ENCODE data around the gene ST14. TPM values are rescaled to one million over a fixed set of nuclear protein-coding genes. Genes with fewer than 3 reads are reported as not detected.

ST14 gene
- polyA plus RNA-seq, 1 of the 3 experiments (the other 2 are of a cell fraction): not detected

- no peak for DNase-seq
- ChIA-PET CTCF (interaction anchor here (1.0 kb wide), 1 partner anchor 10 kb away, joined by 3 read pairs; no protein-coding TSS in a partner anchor), POLR2A (no interaction called here)
- H3K4me3 ChIP-seq (ENCODE audit: low read depth in 2 of 2, low read length in 1 of 2): no peak overlapping the region
- no peaks in the 10 kb centered on the region for H3K36me3 ChIP-seq (replicated peaks in 1 of 2; ENCODE audit: control insufficient read depth in 1 of 2, insufficient read depth in 2 of 2, low read length in 1 of 2)
- TF ChIP-seq SIN3A (IDR thresholded peaks at IDR 0.05; ENCODE audit: borderline replicate concordance, low read depth, low read length): no peak
- TF ChIP-seq RCOR1 (IDR thresholded peaks at IDR 0.05; ENCODE audit: low read length): no peak
- no peak for TF ChIP-seq POLR2AphosphoS5 (IDR thresholded peaks at IDR 0.05; ENCODE audit: low read depth, low read length)
- no peaks in the 10 kb centered on the region for H4K20me1 ChIP-seq (ENCODE audit: insufficient read depth)
- H3K9me2 ChIP-seq: no peaks in the 10 kb centered on the region
- no peak overlapping the region for H2AFZ ChIP-seq (ENCODE audit: low read depth)
- no peak overlapping the region for H3K9ac ChIP-seq
- H3F3A ChIP-seq (replicated peaks; ENCODE audit: insufficient read depth): no peaks in the 10 kb centered on the region
- 58% methylated on average over 5 of the region's 5 CpGs for WGBS (ENCODE audit: low lambda C conversion rate)
- peaks cover 0 to 5% of the 10 kb centered on the region in 2 experiments; a peak in 1 of 4 replicates for H3K4me1 ChIP-seq (ENCODE audit: control insufficient read depth in 1 of 2, insufficient read depth in 2 of 2, low read depth in 1 of 2, low read length in 1 of 2)
- H3K4me2 ChIP-seq: no peak overlapping the region
- H3K27me3 ChIP-seq (ENCODE audit: insufficient read depth): no peaks in the 10 kb centered on the region
- no peaks in the 10 kb centered on the region for H3K9me3 ChIP-seq
- no peak overlapping the region for H3K27ac ChIP-seq (ENCODE audit: low read depth in 2 of 2, low read length in 1 of 2)
- no peaks in the 10 kb centered on the region for H3K79me2 ChIP-seq (ENCODE audit: insufficient read depth)
Observed at GRCh38 chr11:130175898-130176297, 16.3 kb downstream of the ST14 start.

GRCh38 chr11:130177782-130178181, 18.2 kb downstream of the ST14 start:
- H4K20me1 ChIP-seq (ENCODE audit: insufficient read depth): no peaks in the 10 kb centered on the region
- no peak overlapping the region for H3K27ac ChIP-seq (ENCODE audit: low read depth in 2 of 2, low read length in 1 of 2)
- H3K79me2 ChIP-seq (ENCODE audit: insufficient read depth): no peaks in the 10 kb centered on the region
- no peaks in the 10 kb centered on the region for H3K36me3 ChIP-seq (replicated peaks in 1 of 2; ENCODE audit: control insufficient read depth in 1 of 2, insufficient read depth in 2 of 2, low read length in 1 of 2)
- WGBS (ENCODE audit: low lambda C conversion rate): 88% methylated on average over 10 of the region's 10 CpGs
- TF ChIP-seq MEF2A (IDR thresholded peaks at IDR 0.05; ENCODE audit: borderline replicate concordance, low read depth) (no peak), NRF1 (IDR thresholded peaks at IDR 0.05; ENCODE audit: low read depth, low read length) (no peak), CTCF (IDR thresholded peaks at IDR 0.05) (no peak), POLR2AphosphoS5 (IDR thresholded peaks at IDR 0.05; ENCODE audit: low read depth, low read length) (no peak), NFIC (IDR thresholded peaks at IDR 0.05; ENCODE audit: borderline replicate concordance) (no peak), EP300 (IDR thresholded peaks at IDR 0.05; ENCODE audit: borderline replicate concordance in 1 of 2, low read depth in 1 of 2, low read length in 1 of 2) (no peak), USF2 (IDR thresholded peaks at IDR 0.05; ENCODE audit: borderline replicate concordance, low read depth, low read length) (no peak), RXRA (IDR thresholded peaks at IDR 0.05; ENCODE audit: borderline replicate concordance, low read depth) (no peak), FOSL2 (IDR thresholded peaks at IDR 0.05; ENCODE audit: borderline replicate concordance, low read depth) (no peak), ELF1 (IDR thresholded peaks at IDR 0.05) (no peak), RFX5 (IDR thresholded peaks at IDR 0.05; ENCODE audit: low read length) (no peak), USF1 (IDR thresholded peaks at IDR 0.05; ENCODE audit: borderline replicate concordance, low read depth) (no peak), RAD21 (IDR thresholded peaks at IDR 0.05; ENCODE audit: low read length) (no peak), MAX (IDR thresholded peaks at IDR 0.05; ENCODE audit: low read depth) (no peak), TAF1 (IDR thresholded peaks at IDR 0.05; ENCODE audit: borderline replicate concordance, low read depth, low read length) (no peak)
- no peak overlapping the region for H3K4me3 ChIP-seq (ENCODE audit: low read depth in 2 of 2, low read length in 1 of 2)
- POLR2A ChIA-PET: no interaction called here
- no peak overlapping the region for H3K4me2 ChIP-seq
- H3K9me3 ChIP-seq: no peaks in the 10 kb centered on the region
- H3F3A ChIP-seq (replicated peaks; ENCODE audit: insufficient read depth): no peaks in the 10 kb centered on the region
- CTCF ChIA-PET: interaction anchor here (1.8 kb wide), 1 partner anchor 19 kb away, joined by 6 read pairs; no protein-coding TSS in a partner anchor
- no peak overlapping the region for H2AFZ ChIP-seq (ENCODE audit: low read depth)
- H3K27me3 ChIP-seq (ENCODE audit: insufficient read depth): no peaks in the 10 kb centered on the region
- peaks cover 0 to 3% of the 10 kb centered on the region in 2 experiments; a peak in 1 of 4 replicates for H3K4me1 ChIP-seq (ENCODE audit: control insufficient read depth in 1 of 2, insufficient read depth in 2 of 2, low read depth in 1 of 2, low read length in 1 of 2)
- H3K9ac ChIP-seq: no peak overlapping the region
- no peaks in the 10 kb centered on the region for H3K9me2 ChIP-seq
- DNase-seq: no peak

Data from SK-N-SH (cell line).